Activated naive CD4-positive, alpha-beta T cell treated with Interleukin-2 at 50 U/mL for 16 hours (primary cell): ENCODE data around the gene NTRK1.
"Not testable (repeated sequence)": the region's sequence is repeated elsewhere in the genome, so short reads cannot be mapped to it uniquely, and the experiment has no call there.

Experiments used
- DNase-seq: peaks from one replicate; pipeline ENCODE4 v3.0.0-alpha.2; 2020

The NTRK1 gene

GRCh38 chr1:156920233-156921052, 59.8 kb downstream of the NTRK1 start, which contains the start of gene LRRC71:
Gene LRRC71, plus strand, starts transcription at chr1:156920632. Its CDS starts 172 bp downstream, at chr1:156920804.
- DNase-seq: peak; percentile 63

- no peak for DNase-seq
Observed at GRCh38 chr1:156921053-156921529, 60.4 kb downstream of the NTRK1 start.

- DNase-seq: no peak
Observed at GRCh38 chr1:156922986-156923669, 62.5 kb downstream of the NTRK1 start.

- no peak for DNase-seq
Observed at GRCh38 chr1:156923670-156924477, 63.2 kb downstream of the NTRK1 start.

GRCh38 chr1:156924478-156925153, 64.0 kb downstream of the NTRK1 start:
- DNase-seq: no peak

- DNase-seq: no peak
Observed at GRCh38 chr1:156925154-156926010, 64.7 kb downstream of the NTRK1 start.

GRCh38 chr1:156926175-156926574, 65.5 kb downstream of the NTRK1 start:
- peak; percentile 27 for DNase-seq

- DNase-seq: not testable (repeated sequence)
Observed at GRCh38 chr1:156926695-156927094, 66.0 kb downstream of the NTRK1 start.

GRCh38 chr1:156927215-156928042, 66.8 kb downstream of the NTRK1 start:
- DNase-seq: peak; percentile 70

- no peak for DNase-seq
Observed at GRCh38 chr1:156928043-156928602, 67.5 kb downstream of the NTRK1 start.

- no peak for DNase-seq
Observed at GRCh38 chr1:156929596-156930238, 69.1 kb downstream of the NTRK1 start.

- no peak for DNase-seq
Observed at GRCh38 chr1:156930483-156930882, 69.8 kb downstream of the NTRK1 start.
